K562 (cell line): ENCODE data around the gene C10orf105. TPM values are rescaled to one million over a fixed set of nuclear protein-coding genes. Genes with fewer than 3 reads are reported as not detected.

Experiments
- BRF1 ChIP-seq: IDR thresholded peaks from 3 replicates; pipeline ENCODE4 v1.6.1; 2011; ENCODE audit warnings: borderline replicate concordance, mild to moderate bottlenecking; ENCODE audit not compliant: insufficient read length; ENCODE audit errors: extremely low read depth
- C11orf30 ChIP-seq: fragments of 450-650 bp; IDR thresholded peaks from 2 replicates; pipeline ENCODE4 v1.6.1; 2016; ENCODE audit warnings: low read depth, mild to moderate bottlenecking
- CHD4 ChIP-seq: fragments of 200-600 bp; sonication (generic); IDR thresholded peaks from 3 replicates; pipeline ENCODE4 v1.6.1; 2012; ENCODE audit warnings: low read depth, mild to moderate bottlenecking, mixed read lengths, low read length, inconsistent platforms; ENCODE audit not compliant: insufficient read depth, insufficient replicate concordance, poor library complexity, severe bottlenecking
- CREB1 ChIP-seq, 2 experiments: sonication (generic) in 1 of 2; formaldehyde crosslinking in 1 of 2; IDR thresholded peaks; 2 replicates each; pipeline versions ENCODE4 v1.6.1 to v1.8.0; 2012 to 2022; ENCODE audit warnings: inconsistent platforms in 1 of 2, mild to moderate bottlenecking in 1 of 2, missing genetic modification reagents in 1 of 2, moderate library complexity in 1 of 2
- ESRRB ChIP-seq: fragments of 250-450 bp; sonication (Bioruptor Pico); IDR thresholded peaks from 2 replicates; pipeline ENCODE4 v1.5.0; 2020; ENCODE audit warnings: mild to moderate bottlenecking, moderate library complexity, borderline replicate concordance
- HEY1 ChIP-seq: fragments of 250-450 bp; sonication (Bioruptor Pico); IDR thresholded peaks from 2 replicates; pipeline ENCODE4 v1.5.0; 2020; ENCODE audit warnings: mild to moderate bottlenecking, moderate library complexity, borderline replicate concordance
- MECOM ChIP-seq: fragments of 250-450 bp; sonication (Bioruptor Pico); IDR thresholded peaks from 2 replicates; pipeline ENCODE4 v1.8.0; 2022; ENCODE audit warnings: inconsistent platforms
- MED1 ChIP-seq: sonication (generic); formaldehyde crosslinking; IDR thresholded peaks from 2 replicates; pipeline ENCODE4 v1.8.1; 2023; ENCODE audit warnings: missing genetic modification reagents, borderline replicate concordance
- NFIC ChIP-seq: fragments of 450-650 bp; IDR thresholded peaks from 2 replicates; pipeline ENCODE4 v1.6.1; 2017; ENCODE audit warnings: mild to moderate bottlenecking, inconsistent platforms
- RFX1 ChIP-seq: fragments of 450-650 bp; IDR thresholded peaks from 2 replicates; pipeline ENCODE4 v1.6.1; 2016; ENCODE audit warnings: mild to moderate bottlenecking, moderate library complexity
- ZKSCAN3 ChIP-seq: fragments of 250-450 bp; sonication (Bioruptor Pico); IDR thresholded peaks from 2 replicates; pipeline ENCODE4 v1.4.0; 2020
- ZNF444 ChIP-seq: fragments of 250-450 bp; sonication (Bioruptor Pico); IDR thresholded peaks from 2 replicates; pipeline ENCODE4 v1.4.0; 2020; ENCODE audit warnings: mild to moderate bottlenecking, moderate library complexity
- ZNF655 ChIP-seq: fragments of 250-450 bp; sonication (Bioruptor Pico); IDR thresholded peaks from 2 replicates; pipeline ENCODE4 v1.5.0; 2021
- ZNF695 ChIP-seq: fragments of 450-650 bp; formaldehyde crosslinking; IDR thresholded peaks from 2 replicates; pipeline ENCODE4 v1.4.0; 2020; ENCODE audit warnings: mild to moderate bottlenecking, moderate library complexity
- polyA plus RNA-seq, 8 experiments: library from polyadenylated mRNA; depleted of rRNA in 4 of 8; stranded (reverse) in 5 of 8; unstranded in 3 of 8; fragments of >200 nt; fragmentation: Nextera tagmentation in 2 of 8; fragmentation: Illumina TruSeq in 1 of 8; extraction: Ambion mirVana in 2 of 8; extraction: Trizol in 1 of 8; gene quantifications; 2 replicates each; pipeline versions ENCODE4 v1.2.1 to v1.2.3, GENCODE V29; 2011 to 2014; ENCODE audit warnings: inconsistent platforms in 1 of 8, missing spikeins in 1 of 8
- total RNA-seq, 7 experiments: library from RNA; depleted of rRNA in 6 of 7; stranded (reverse); fragments of >200 nt in 6 of 7; fragmentation: Illumina TruSeq in 2 of 7; extraction: Trizol in 2 of 7; gene quantifications; 2 replicates each; pipeline versions ENCODE4 v1.2.1 to v1.2.3, GENCODE V29; 2011 to 2021; ENCODE audit warnings: low replicate concordance in 1 of 7
- TF ChIP-seq, protein P1 (sequence below): fragments of 450-650 bp; formaldehyde crosslinking; IDR thresholded peaks from 2 replicates; pipeline ENCODE4 v1.4.0; 2020; ENCODE audit warnings: mild to moderate bottlenecking, moderate library complexity
- TF ChIP-seq, protein P2 (sequence below): sonication (generic); formaldehyde crosslinking; IDR thresholded peaks from 2 replicates; pipeline ENCODE4 v1.8.0; 2022; ENCODE audit warnings: mild to moderate bottlenecking, missing genetic modification reagents
- TF ChIP-seq, protein P3 (sequence below): fragments of 250-450 bp; sonication (Bioruptor Pico); IDR thresholded peaks from 2 replicates; pipeline ENCODE4 v1.5.0; 2022; ENCODE audit warnings: mild to moderate bottlenecking
- TF ChIP-seq, protein P4 (sequence below): fragments of 450-650 bp; formaldehyde crosslinking; IDR thresholded peaks from 2 replicates; pipeline ENCODE4 v1.4.0; 2022; ENCODE audit warnings: mild to moderate bottlenecking, moderate library complexity

C10orf105 gene
- total and polyA plus RNA-seq, 9 of the 15 experiments (the other 6 are each of a cell fraction or from before 2014, with no cell fraction given): 0.03 to 0.25 (median 0.04) TPM; not detected in 3

GRCh38 chr10:71747039-71747531 is 27.5 kb upstream of the C10orf105 start (continued):
- no peak for TF ChIP-seq C11orf30
- no peak for TF ChIP-seq BRF1
- no peak for TF ChIP-seq ESRRB (CRISPR knock-in tag)
- TF ChIP-seq, protein P1, sequence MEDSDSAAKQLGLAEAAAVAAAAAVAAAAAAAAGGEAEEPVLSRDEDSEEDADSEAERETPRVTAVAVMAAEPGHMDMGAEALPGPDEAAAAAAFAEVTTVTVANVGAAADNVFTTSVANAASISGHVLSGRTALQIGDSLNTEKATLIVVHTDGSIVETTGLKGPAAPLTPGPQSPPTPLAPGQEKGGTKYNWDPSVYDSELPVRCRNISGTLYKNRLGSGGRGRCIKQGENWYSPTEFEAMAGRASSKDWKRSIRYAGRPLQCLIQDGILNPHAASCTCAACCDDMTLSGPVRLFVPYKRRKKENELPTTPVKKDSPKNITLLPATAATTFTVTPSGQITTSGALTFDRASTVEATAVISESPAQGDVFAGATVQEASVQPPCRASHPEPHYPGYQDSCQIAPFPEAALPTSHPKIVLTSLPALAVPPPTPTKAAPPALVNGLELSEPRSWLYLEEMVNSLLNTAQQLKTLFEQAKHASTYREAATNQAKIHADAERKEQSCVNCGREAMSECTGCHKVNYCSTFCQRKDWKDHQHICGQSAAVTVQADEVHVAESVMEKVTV (CRISPR knock-in tag): no peak
- TF ChIP-seq MECOM (CRISPR knock-in tag): no peak
- TF ChIP-seq MED1 (CRISPR knock-in tag): no peak
- TF ChIP-seq CREB1 (IDR thresholded peaks at IDR 0.05): no peak
- TF ChIP-seq CREB1 (CRISPR knock-in tag; IDR thresholded peaks at IDR 0.05): no peak
- TF ChIP-seq, protein P2, sequence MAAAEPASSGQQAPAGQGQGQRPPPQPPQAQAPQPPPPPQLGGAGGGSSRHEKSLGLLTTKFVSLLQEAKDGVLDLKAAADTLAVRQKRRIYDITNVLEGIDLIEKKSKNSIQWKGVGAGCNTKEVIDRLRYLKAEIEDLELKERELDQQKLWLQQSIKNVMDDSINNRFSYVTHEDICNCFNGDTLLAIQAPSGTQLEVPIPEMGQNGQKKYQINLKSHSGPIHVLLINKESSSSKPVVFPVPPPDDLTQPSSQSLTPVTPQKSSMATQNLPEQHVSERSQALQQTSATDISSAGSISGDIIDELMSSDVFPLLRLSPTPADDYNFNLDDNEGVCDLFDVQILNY (CRISPR knock-in tag): peak; percentile 46; the same call in 1 of the 2 replicates
- TF ChIP-seq CHD4: no peak
- TF ChIP-seq ZKSCAN3: no peak
- TF ChIP-seq RFX1: no peak
- TF ChIP-seq HEY1: no peak
- TF ChIP-seq ZNF444 (CRISPR knock-in tag): no peak
- TF ChIP-seq, protein P3, sequence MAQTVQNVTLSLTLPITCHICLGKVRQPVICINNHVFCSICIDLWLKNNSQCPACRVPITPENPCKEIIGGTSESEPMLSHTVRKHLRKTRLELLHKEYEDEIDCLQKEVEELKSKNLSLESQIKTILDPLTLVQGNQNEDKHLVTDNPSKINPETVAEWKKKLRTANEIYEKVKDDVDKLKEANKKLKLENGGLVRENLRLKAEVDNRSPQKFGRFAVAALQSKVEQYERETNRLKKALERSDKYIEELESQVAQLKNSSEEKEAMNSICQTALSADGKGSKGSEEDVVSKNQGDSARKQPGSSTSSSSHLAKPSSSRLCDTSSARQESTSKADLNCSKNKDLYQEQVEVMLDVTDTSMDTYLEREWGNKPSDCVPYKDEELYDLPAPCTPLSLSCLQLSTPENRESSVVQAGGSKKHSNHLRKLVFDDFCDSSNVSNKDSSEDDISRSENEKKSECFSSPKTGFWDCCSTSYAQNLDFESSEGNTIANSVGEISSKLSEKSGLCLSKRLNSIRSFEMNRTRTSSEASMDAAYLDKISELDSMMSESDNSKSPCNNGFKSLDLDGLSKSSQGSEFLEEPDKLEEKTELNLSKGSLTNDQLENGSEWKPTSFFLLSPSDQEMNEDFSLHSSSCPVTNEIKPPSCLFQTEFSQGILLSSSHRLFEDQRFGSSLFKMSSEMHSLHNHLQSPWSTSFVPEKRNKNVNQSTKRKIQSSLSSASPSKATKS (CRISPR knock-in tag): no peak
- TF ChIP-seq NFIC: no peak
- TF ChIP-seq ZNF655 (CRISPR knock-in tag): 0 out of 2 replicates have a peak, but pooled peaks have one; percentile 45
- TF ChIP-seq, protein P4, sequence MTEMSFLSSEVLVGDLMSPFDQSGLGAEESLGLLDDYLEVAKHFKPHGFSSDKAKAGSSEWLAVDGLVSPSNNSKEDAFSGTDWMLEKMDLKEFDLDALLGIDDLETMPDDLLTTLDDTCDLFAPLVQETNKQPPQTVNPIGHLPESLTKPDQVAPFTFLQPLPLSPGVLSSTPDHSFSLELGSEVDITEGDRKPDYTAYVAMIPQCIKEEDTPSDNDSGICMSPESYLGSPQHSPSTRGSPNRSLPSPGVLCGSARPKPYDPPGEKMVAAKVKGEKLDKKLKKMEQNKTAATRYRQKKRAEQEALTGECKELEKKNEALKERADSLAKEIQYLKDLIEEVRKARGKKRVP (CRISPR knock-in tag): no peak
- no peak for TF ChIP-seq ZNF695 (CRISPR knock-in tag)
